ENCODE measurements around the gene DBR1.

DNA sequence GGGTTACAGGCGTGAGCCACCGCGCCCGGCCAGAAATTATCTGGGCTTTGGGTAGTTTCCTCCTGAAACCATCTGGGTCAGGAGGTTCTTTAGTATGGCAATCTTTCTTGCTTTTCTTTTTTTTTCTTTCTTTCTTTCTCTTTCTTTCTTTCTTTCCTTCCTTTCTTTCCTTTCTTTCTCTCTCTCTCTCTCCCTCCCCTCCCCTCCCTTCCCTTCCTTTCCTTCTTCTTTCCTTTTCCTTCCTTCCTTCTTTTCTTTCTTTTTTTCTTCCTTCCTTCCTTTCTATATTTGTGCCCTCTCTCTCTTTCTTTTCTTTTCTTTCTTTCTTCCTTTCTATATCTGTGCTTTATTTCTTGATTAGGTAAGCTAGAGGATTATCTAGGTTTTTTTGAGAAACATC is 17.0 kb downstream of the DBR1 start:
- TF ChIP-seq EZH2phosphoT487 (IDR thresholded peaks at IDR 0.05; ENCODE audit: insufficient read depth, low read depth) (no peak), EZH2 (IDR thresholded peaks at IDR 0.05; ENCODE audit: insufficient read depth, poor library complexity, severe bottlenecking) (no peak)
